GM23338 (cell line): Measurements from ENCODE around the gene CMSS1. TPM values are rescaled to one million over a fixed set of nuclear protein-coding genes. Genes with fewer than 3 reads are reported as not detected.

Source experiments
- ATAC-seq: fragments of 200-7000 bp; cut with Tn5 transposase; 3 replicates; pipeline ENCODE4 v1.9.1; 2020
- DNase-seq: peaks from one replicate; pipeline ENCODE4 v3.0.0-alpha.2; 2015; ENCODE audit warnings: low spot score
- H2AFZ ChIP-seq: fragments of 200-600 bp; sonication (generic); 2 replicates; pipeline ENCODE4 v1.8.0; 2016; ENCODE audit warnings: antibody characterized with exemption, mild to moderate bottlenecking, moderate library complexity
- H3F3A ChIP-seq: fragments of 200-600 bp; sonication (generic); replicated peaks from 2 replicates; pipeline ENCODE4 v1.8.0; 2017; ENCODE audit warnings: antibody characterized with exemption, mixed run types, low read depth
- H3K27ac ChIP-seq: fragments of 200-600 bp; sonication (generic); 2 replicates; pipeline ENCODE4 v1.6.1; 2016; ENCODE audit warnings: low read depth
- H3K27me3 ChIP-seq: fragments of 200-600 bp; sonication (generic); 2 replicates; pipeline ENCODE4 v1.8.0; 2016; ENCODE audit warnings: mild to moderate bottlenecking, mixed run types, moderate library complexity; ENCODE audit not compliant: insufficient read depth
- H3K36me3 ChIP-seq: fragments of 200-600 bp; sonication (generic); 2 replicates; pipeline ENCODE4 v1.8.0; 2016; ENCODE audit warnings: mild to moderate bottlenecking; ENCODE audit not compliant: insufficient read depth
- H3K4me1 ChIP-seq: fragments of 200-600 bp; sonication (generic); 2 replicates; pipeline ENCODE4 v1.8.0; 2016; ENCODE audit warnings: mild to moderate bottlenecking, moderate library complexity; ENCODE audit not compliant: insufficient read depth
- H3K4me2 ChIP-seq: fragments of 200-600 bp; sonication (generic); 2 replicates; pipeline ENCODE4 v1.7.1; 2017; ENCODE audit warnings: mixed run types
- H3K4me3 ChIP-seq: fragments of 200-600 bp; sonication (generic); 2 replicates; pipeline ENCODE4 v1.6.1; 2016; ENCODE audit warnings: mixed run types
- H3K79me2 ChIP-seq: fragments of 200-600 bp; sonication (generic); replicated peaks from 2 replicates; pipeline ENCODE4 v1.8.0; 2017; ENCODE audit warnings: mild to moderate bottlenecking; ENCODE audit not compliant: insufficient read depth
- H3K9me2 ChIP-seq: fragments of 200-600 bp; sonication (generic); 2 replicates; pipeline ENCODE4 v1.8.0; 2017; ENCODE audit not compliant: insufficient read depth
- H4K20me1 ChIP-seq: fragments of 200-600 bp; sonication (generic); replicated peaks from 2 replicates; pipeline ENCODE4 v1.8.0; 2017; ENCODE audit warnings: mild to moderate bottlenecking; ENCODE audit not compliant: insufficient read depth
- H3K27ac Mint-ChIP-seq: 2 replicates; pipeline ENCODE4 v1.8.0; 2020; ENCODE audit warnings: inconsistent platforms, mild to moderate bottlenecking, moderate library complexity, mixed read lengths
- H3K27me3 Mint-ChIP-seq: 3 replicates; pipeline ENCODE4 v1.8.0; 2022; ENCODE audit warnings: low read depth, mild to moderate bottlenecking, moderate library complexity, mixed read lengths, inconsistent platforms; ENCODE audit not compliant: insufficient read depth, poor library complexity
- H3K36me3 Mint-ChIP-seq: 3 replicates; pipeline ENCODE4 v1.8.0; 2021; ENCODE audit warnings: low read depth, mild to moderate bottlenecking, inconsistent platforms, moderate library complexity, mixed read lengths
- H3K4me1 Mint-ChIP-seq: 3 replicates; pipeline ENCODE4 v1.8.0; 2020; ENCODE audit warnings: mild to moderate bottlenecking, inconsistent platforms, mixed read lengths
- H3K4me3 Mint-ChIP-seq: 3 replicates; pipeline ENCODE4 v1.8.0; 2021; ENCODE audit warnings: moderate library complexity, mild to moderate bottlenecking, inconsistent platforms, mixed read lengths
- H3K9me3 Mint-ChIP-seq: 3 replicates; pipeline ENCODE4 v1.8.0; 2020; ENCODE audit warnings: moderate library complexity, mild to moderate bottlenecking, inconsistent platforms, mixed read lengths
- CREB1 ChIP-seq: fragments of 250-450 bp; sonication (Bioruptor Pico); IDR thresholded peaks from 2 replicates; pipeline ENCODE4 v1.5.0; 2020; ENCODE audit warnings: low read depth, mild to moderate bottlenecking, moderate library complexity
- EZH2 ChIP-seq: fragments of 200-600 bp; sonication (generic); IDR thresholded peaks from one replicate; pipeline ENCODE4 v1.8.0; 2017; ENCODE audit warnings: antibody characterized with exemption, mild to moderate bottlenecking, low read depth; ENCODE audit not compliant: unreplicated experiment
- EZH2phosphoT487 ChIP-seq: fragments of 200-600 bp; sonication (generic); IDR thresholded peaks from one replicate; pipeline ENCODE4 v1.8.1; 2018; ENCODE audit warnings: antibody characterized with exemption; ENCODE audit not compliant: unreplicated experiment
- JUNB ChIP-seq: IDR thresholded peaks from one replicate; pipeline ENCODE4 v1.6.1; 2016; ENCODE audit warnings: antibody characterized with exemption; ENCODE audit not compliant: unreplicated experiment
- POLR2AphosphoS5 ChIP-seq: IDR thresholded peaks from 2 replicates; pipeline ENCODE4 v1.6.1; 2016; ENCODE audit warnings: antibody characterized with exemption, low read depth
- STAT1 ChIP-seq: IDR thresholded peaks from one replicate; pipeline ENCODE4 v1.6.1; 2016; ENCODE audit warnings: antibody characterized with exemption; ENCODE audit not compliant: unreplicated experiment
- ZNF114 ChIP-seq: fragments of 250-450 bp; sonication (Bioruptor Pico); IDR thresholded peaks from 2 replicates; pipeline ENCODE4 v1.5.0; 2020; ENCODE audit warnings: mild to moderate bottlenecking, moderate library complexity
- polyA plus RNA-seq: library from polyadenylated mRNA; unstranded; fragments of >200 nt; fragmentation: Nextera tagmentation; extraction: Ambion mirVana; gene quantifications from 2 replicates; pipeline ENCODE4 v1.2.1, GENCODE V29; 2016
- total RNA-seq: library from RNA; depleted of rRNA; stranded (reverse); fragments of >200 nt; shearing (Covaris generic); gene quantifications from 2 replicates; pipeline ENCODE4 v1.2.3, GENCODE V29; 2014
- TF ChIP-seq, protein P1 (sequence below), 2 experiments: fragments of 200-600 bp in 1 of 2; sonication (generic) in 1 of 2; conservative IDR thresholded peaks; 2 replicates each; pipeline versions ENCODE4 v1.5.1 to v1.6.1; 2016 to 2017; ENCODE audit warnings: antibody characterized with exemption in 2 of 2, low read depth in 2 of 2, mild to moderate bottlenecking in 2 of 2, moderate library complexity in 1 of 2
- TF ChIP-seq, protein P2 (sequence below): fragments of 250-450 bp; sonication (Bioruptor Pico); IDR thresholded peaks from 2 replicates; pipeline ENCODE4 v1.5.0; 2020; ENCODE audit warnings: mild to moderate bottlenecking, moderate library complexity
- TF ChIP-seq, protein P3 (sequence below): IDR thresholded peaks from 2 replicates; pipeline ENCODE4 v1.6.1; 2016; ENCODE audit warnings: antibody characterized with exemption

The CMSS1 gene
- total and polyA plus RNA-seq, 2 experiments from 2014 or later: 39.4 to 187 TPM

DNA sequence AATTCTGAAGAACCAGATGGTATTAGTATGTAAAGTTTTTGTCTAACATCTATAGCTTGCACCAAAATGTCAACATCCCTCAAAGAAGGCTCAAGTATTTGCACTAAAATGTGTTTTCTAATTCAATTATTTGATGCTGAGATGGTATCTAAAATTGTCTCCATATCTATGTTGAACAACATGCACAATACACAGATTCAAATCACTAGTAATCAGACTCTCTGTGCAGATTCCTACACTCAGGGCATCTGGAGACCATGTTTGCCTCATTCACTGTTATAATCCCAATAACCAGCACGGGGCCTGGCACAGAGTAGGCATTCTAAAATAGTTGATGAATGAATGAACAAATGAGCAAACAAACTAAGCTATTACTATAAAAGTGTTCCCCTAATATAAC, 294.1 kb downstream of the CMSS1 start:
- H4K20me1 ChIP-seq: no peaks in the 10 kb centered on the region
- ATAC-seq: no peak
- no peaks in the 10 kb centered on the region for H3F3A ChIP-seq
- DNase-seq: no peak
- no peaks in the 10 kb centered on the region for H3K27me3 Mint-ChIP-seq
- H3K79me2 ChIP-seq: no peaks in the 10 kb centered on the region
- no peak for TF ChIP-seq ZNF114 (CRISPR knock-in tag)
- no peak for TF ChIP-seq CREB1 (CRISPR knock-in tag)
- no peak for TF ChIP-seq STAT1
- TF ChIP-seq EZH2phosphoT487: no peak
- no peak for TF ChIP-seq POLR2AphosphoS5
- TF ChIP-seq JUNB: no peak
- H3K36me3 ChIP-seq: no peaks in the 10 kb centered on the region
- H3K9me2 ChIP-seq: no peaks in the 10 kb centered on the region
- no peak overlapping the region for H3K27ac Mint-ChIP-seq
- H3K27ac ChIP-seq: no peak overlapping the region
- no peaks in the 10 kb centered on the region for H3K27me3 ChIP-seq
- H3K4me2 ChIP-seq: no peak overlapping the region
- H3K4me3 ChIP-seq: no peak overlapping the region
- no peaks in the 10 kb centered on the region; the same call in 1 of the 3 replicates for H3K9me3 Mint-ChIP-seq
- no peak overlapping the region for H2AFZ ChIP-seq
- no peak overlapping the region for H3K4me3 Mint-ChIP-seq
- no peaks in the 10 kb centered on the region for H3K4me1 ChIP-seq
- H3K4me1 Mint-ChIP-seq: peaks cover under 1% of the 10 kb centered on the region; the same call in 1 of the 3 replicates
- no peaks in the 10 kb centered on the region; the same call in 2 of the 3 replicates for H3K36me3 Mint-ChIP-seq

DNA sequence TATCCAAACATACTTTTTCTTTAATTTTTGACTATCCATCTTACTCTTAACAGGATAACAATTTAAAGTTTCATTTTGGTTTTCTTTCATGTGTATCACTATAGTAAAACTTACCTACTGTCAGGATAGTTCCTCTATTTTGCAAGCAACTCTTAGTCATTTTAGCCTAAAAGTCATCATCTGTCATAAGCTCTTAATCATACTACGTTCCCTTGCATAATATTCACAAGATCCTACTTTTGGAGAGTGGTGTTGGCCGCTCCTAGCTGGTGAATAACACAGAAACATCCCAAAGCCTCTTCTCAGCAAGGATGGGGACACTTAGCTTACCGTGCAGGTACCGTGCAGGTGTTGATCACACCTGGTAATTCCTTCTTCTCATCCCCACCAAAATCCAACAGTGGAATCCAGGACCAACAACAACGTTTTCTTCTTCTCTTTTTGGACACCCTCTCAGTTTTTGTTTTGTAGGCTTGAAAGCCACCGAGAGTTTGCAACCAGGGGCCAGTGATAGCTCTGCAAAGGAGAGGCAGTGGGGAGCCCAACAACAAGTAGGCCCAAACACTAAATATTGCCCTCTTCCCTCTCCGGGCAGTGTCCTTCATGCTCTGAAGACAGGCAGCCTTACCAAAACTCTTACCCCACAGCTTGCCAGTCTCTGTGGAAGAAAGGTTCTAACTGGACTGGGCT, 296.2 kb downstream of the CMSS1 start:
- H3K27ac Mint-ChIP-seq: no peak overlapping the region
- no peak for ATAC-seq
- H3K79me2 ChIP-seq: no peaks in the 10 kb centered on the region

More for the DNA sequence above, 296.2 kb downstream of the CMSS1 start:
- H3K36me3 ChIP-seq: no peaks in the 10 kb centered on the region
- no peaks in the 10 kb centered on the region for H3K4me1 ChIP-seq
- H3K9me2 ChIP-seq: no peaks in the 10 kb centered on the region
- no peaks in the 10 kb centered on the region; the same call in 1 of the 3 replicates for H3K9me3 Mint-ChIP-seq
- TF ChIP-seq, protein P1, sequence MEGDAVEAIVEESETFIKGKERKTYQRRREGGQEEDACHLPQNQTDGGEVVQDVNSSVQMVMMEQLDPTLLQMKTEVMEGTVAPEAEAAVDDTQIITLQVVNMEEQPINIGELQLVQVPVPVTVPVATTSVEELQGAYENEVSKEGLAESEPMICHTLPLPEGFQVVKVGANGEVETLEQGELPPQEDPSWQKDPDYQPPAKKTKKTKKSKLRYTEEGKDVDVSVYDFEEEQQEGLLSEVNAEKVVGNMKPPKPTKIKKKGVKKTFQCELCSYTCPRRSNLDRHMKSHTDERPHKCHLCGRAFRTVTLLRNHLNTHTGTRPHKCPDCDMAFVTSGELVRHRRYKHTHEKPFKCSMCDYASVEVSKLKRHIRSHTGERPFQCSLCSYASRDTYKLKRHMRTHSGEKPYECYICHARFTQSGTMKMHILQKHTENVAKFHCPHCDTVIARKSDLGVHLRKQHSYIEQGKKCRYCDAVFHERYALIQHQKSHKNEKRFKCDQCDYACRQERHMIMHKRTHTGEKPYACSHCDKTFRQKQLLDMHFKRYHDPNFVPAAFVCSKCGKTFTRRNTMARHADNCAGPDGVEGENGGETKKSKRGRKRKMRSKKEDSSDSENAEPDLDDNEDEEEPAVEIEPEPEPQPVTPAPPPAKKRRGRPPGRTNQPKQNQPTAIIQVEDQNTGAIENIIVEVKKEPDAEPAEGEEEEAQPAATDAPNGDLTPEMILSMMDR (conservative IDR thresholded peaks at IDR 0.05; ENCODE audit: low read depth in 2 of 2): no peak
- TF ChIP-seq EZH2: no peak
- TF ChIP-seq, protein P2, sequence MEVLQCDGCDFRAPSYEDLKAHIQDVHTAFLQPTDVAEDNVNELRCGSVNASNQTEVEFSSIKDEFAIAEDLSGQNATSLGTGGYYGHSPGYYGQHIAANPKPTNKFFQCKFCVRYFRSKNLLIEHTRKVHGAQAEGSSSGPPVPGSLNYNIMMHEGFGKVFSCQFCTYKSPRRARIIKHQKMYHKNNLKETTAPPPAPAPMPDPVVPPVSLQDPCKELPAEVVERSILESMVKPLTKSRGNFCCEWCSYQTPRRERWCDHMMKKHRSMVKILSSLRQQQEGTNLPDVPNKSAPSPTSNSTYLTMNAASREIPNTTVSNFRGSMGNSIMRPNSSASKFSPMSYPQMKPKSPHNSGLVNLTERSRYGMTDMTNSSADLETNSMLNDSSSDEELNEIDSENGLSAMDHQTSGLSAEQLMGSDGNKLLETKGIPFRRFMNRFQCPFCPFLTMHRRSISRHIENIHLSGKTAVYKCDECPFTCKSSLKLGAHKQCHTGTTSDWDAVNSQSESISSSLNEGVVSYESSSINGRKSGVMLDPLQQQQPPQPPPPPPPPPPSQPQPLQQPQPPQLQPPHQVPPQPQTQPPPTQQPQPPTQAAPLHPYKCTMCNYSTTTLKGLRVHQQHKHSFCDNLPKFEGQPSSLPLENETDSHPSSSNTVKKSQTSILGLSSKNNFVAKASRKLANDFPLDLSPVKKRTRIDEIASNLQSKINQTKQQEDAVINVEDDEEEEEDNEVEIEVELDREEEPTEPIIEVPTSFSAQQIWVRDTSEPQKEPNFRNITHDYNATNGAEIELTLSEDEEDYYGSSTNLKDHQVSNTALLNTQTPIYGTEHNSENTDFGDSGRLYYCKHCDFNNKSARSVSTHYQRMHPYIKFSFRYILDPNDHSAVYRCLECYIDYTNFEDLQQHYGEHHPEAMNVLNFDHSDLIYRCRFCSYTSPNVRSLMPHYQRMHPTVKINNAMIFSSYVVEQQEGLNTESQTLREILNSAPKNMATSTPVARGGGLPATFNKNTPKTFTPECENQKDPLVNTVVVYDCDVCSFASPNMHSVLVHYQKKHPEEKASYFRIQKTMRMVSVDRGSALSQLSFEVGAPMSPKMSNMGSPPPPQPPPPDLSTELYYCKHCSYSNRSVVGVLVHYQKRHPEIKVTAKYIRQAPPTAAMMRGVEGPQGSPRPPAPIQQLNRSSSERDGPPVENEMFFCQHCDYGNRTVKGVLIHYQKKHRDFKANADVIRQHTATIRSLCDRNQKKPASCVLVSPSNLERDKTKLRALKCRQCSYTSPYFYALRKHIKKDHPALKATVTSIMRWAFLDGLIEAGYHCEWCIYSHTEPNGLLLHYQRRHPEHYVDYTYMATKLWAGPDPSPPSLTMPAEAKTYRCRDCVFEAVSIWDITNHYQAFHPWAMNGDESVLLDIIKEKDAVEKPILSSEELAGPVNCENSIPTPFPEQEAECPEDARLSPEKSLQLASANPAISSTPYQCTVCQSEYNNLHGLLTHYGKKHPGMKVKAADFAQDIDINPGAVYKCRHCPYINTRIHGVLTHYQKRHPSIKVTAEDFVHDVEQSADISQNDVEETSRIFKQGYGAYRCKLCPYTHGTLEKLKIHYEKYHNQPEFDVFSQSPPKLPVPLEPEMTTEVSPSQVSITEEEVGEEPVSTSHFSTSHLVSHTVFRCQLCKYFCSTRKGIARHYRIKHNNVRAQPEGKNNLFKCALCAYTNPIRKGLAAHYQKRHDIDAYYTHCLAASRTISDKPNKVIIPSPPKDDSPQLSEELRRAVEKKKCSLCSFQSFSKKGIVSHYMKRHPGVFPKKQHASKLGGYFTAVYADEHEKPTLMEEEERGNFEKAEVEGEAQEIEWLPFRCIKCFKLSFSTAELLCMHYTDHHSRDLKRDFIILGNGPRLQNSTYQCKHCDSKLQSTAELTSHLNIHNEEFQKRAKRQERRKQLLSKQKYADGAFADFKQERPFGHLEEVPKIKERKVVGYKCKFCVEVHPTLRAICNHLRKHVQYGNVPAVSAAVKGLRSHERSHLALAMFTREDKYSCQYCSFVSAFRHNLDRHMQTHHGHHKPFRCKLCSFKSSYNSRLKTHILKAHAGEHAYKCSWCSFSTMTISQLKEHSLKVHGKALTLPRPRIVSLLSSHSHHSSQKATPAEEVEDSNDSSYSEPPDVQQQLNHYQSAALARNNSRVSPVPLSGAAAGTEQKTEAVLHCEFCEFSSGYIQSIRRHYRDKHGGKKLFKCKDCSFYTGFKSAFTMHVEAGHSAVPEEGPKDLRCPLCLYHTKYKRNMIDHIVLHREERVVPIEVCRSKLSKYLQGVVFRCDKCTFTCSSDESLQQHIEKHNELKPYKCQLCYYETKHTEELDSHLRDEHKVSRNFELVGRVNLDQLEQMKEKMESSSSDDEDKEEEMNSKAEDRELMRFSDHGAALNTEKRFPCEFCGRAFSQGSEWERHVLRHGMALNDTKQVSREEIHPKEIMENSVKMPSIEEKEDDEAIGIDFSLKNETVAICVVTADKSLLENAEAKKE (CRISPR knock-in tag): no peak
- no peak for TF ChIP-seq CREB1 (CRISPR knock-in tag)
- TF ChIP-seq POLR2AphosphoS5: no peak
- no peak for TF ChIP-seq ZNF114 (CRISPR knock-in tag)
- no peak for TF ChIP-seq JUNB
- TF ChIP-seq, protein P3, sequence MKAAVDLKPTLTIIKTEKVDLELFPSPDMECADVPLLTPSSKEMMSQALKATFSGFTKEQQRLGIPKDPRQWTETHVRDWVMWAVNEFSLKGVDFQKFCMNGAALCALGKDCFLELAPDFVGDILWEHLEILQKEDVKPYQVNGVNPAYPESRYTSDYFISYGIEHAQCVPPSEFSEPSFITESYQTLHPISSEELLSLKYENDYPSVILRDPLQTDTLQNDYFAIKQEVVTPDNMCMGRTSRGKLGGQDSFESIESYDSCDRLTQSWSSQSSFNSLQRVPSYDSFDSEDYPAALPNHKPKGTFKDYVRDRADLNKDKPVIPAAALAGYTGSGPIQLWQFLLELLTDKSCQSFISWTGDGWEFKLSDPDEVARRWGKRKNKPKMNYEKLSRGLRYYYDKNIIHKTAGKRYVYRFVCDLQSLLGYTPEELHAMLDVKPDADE: no peak
- no peaks in the 10 kb centered on the region for H3K27me3 Mint-ChIP-seq
- H3K4me2 ChIP-seq: no peak overlapping the region
- DNase-seq: no peak
- H2AFZ ChIP-seq: no peak overlapping the region
- H3K4me3 ChIP-seq: no peak overlapping the region
- no peaks in the 10 kb centered on the region for H3F3A ChIP-seq
- H3K36me3 Mint-ChIP-seq: no peaks in the 10 kb centered on the region; the same call in 2 of the 3 replicates
- H3K4me1 Mint-ChIP-seq: no peaks in the 10 kb centered on the region
- no peak overlapping the region for H3K4me3 Mint-ChIP-seq
- no peaks in the 10 kb centered on the region for H4K20me1 ChIP-seq
- H3K27me3 ChIP-seq: no peaks in the 10 kb centered on the region
- H3K27ac ChIP-seq: no peak overlapping the region
